Fibroblast of lung (primary cell): ENCODE results near the gene TJP2.

ENCODE experiments used
- EZH2 ChIP-seq: IDR thresholded peaks from 2 replicates; pipeline ENCODE4 v1.5.1; 2012; ENCODE audit warnings: low read length, control low read depth, mild to moderate bottlenecking; ENCODE audit errors: missing control alignments
- TF ChIP-seq, protein P1 (sequence below), 2 donors: IDR thresholded peaks in 1 of 2; conservative IDR thresholded peaks in 1 of 2; 1 replicate in 1 of 2; 2 replicates in 1 of 2; pipeline ENCODE4 v1.5.1; 2011 to 2012; ENCODE audit warnings: low read length in 2 of 2, control low read depth in 1 of 2, inconsistent platforms in 1 of 2, low read depth in 1 of 2, mild to moderate bottlenecking in 1 of 2

DNA sequence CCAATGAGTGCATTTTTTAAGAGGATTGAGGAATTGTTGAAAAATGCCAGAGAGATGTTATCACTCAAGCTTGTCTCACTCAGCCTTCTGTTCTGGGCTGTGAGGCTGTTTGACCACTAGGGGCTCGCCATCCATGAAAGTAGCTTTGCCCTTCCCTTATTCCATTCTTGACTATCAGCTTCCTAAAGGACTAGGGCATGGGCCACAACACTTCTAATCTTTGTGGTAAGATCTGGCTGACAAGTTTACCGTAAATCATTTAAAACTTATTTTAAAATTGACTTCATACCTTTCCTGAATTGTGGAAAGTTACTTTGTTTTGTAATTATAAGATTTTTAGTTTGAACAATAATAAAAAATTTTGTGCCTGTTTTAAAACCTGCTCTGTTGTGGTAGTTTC lies 49.5 kb downstream of the TJP2 start:
- TF ChIP-seq, protein P1, sequence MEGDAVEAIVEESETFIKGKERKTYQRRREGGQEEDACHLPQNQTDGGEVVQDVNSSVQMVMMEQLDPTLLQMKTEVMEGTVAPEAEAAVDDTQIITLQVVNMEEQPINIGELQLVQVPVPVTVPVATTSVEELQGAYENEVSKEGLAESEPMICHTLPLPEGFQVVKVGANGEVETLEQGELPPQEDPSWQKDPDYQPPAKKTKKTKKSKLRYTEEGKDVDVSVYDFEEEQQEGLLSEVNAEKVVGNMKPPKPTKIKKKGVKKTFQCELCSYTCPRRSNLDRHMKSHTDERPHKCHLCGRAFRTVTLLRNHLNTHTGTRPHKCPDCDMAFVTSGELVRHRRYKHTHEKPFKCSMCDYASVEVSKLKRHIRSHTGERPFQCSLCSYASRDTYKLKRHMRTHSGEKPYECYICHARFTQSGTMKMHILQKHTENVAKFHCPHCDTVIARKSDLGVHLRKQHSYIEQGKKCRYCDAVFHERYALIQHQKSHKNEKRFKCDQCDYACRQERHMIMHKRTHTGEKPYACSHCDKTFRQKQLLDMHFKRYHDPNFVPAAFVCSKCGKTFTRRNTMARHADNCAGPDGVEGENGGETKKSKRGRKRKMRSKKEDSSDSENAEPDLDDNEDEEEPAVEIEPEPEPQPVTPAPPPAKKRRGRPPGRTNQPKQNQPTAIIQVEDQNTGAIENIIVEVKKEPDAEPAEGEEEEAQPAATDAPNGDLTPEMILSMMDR (conservative IDR thresholded peaks at IDR 0.05 in 1 of 2, IDR thresholded peaks at IDR 0.05 in 1 of 2; ENCODE audit: low read depth in 1 of 2, low read length in 2 of 2), result peak; percentile 80 to 90
- no peak for TF ChIP-seq EZH2
